Large intestine (tissue), 3 donors: ENCODE data around the gene CUX1. TPM values are rescaled to one million over a fixed set of nuclear protein-coding genes. Genes with fewer than 3 reads are reported as not detected.

Source experiments
- DNase-seq, 2 donors: peaks; one replicate each; pipeline versions ENCODE4 v3.0.0 to v3.0.0-alpha.2; 2013
- H3K27ac ChIP-seq: one replicate; pipeline ENCODE4 v1.5.1; 2013; ENCODE audit warnings: low read length
- H3K27me3 ChIP-seq: 2 replicates; pipeline ENCODE4 v1.6.1; 2013; ENCODE audit warnings: low read length; ENCODE audit not compliant: control insufficient read depth, insufficient read depth
- H3K36me3 ChIP-seq: 2 replicates; pipeline ENCODE4 v1.6.1; 2013; ENCODE audit warnings: low read length; ENCODE audit not compliant: control insufficient read depth, insufficient read depth
- H3K4me1 ChIP-seq: one replicate; pipeline ENCODE4 v1.6.1; 2013; ENCODE audit warnings: low read length; ENCODE audit not compliant: control insufficient read depth, insufficient read depth
- H3K4me3 ChIP-seq: one replicate; pipeline ENCODE4 v1.5.1; 2013; ENCODE audit warnings: low read length
- H3K9me3 ChIP-seq: one replicate; pipeline ENCODE4 v1.6.1; 2013; ENCODE audit warnings: mild to moderate bottlenecking, low read depth, low read length, moderate library complexity; ENCODE audit not compliant: control insufficient read depth
- WGBS: methylation state at CpG from one replicate; pipeline ENCODE4 v1.1.5; 2013; ENCODE audit warnings: low lambda C conversion rate; ENCODE audit not compliant: insufficient coverage; 5-methylcytosine and 5-hydroxymethylcytosine counted together
- polyA plus RNA-seq: library from polyadenylated mRNA; unstranded; fragments of 120-200 nt; gene quantifications from one replicate; pipeline ENCODE4 v1.2.1, GENCODE V29; 2013

Gene CUX1
- polyA plus RNA-seq, 1 donor = 72.9 TPM

GRCh38 chr7:102072636-102073209, 255.3 kb downstream of the CUX1 start:
- 93% methylated on average over 2 of the region's 8 CpGs for WGBS
- no peak for DNase-seq
- peaks cover 4% of the 10 kb centered on the region for H3K9me3 ChIP-seq
- H3K27me3 ChIP-seq = no peaks in the 10 kb centered on the region
- no peak overlapping the region for H3K4me3 ChIP-seq
- H3K27ac ChIP-seq = no peak overlapping the region
- peaks cover 50% of the 10 kb centered on the region for H3K36me3 ChIP-seq
- H3K4me1 ChIP-seq = no peaks in the 10 kb centered on the region

DNA sequence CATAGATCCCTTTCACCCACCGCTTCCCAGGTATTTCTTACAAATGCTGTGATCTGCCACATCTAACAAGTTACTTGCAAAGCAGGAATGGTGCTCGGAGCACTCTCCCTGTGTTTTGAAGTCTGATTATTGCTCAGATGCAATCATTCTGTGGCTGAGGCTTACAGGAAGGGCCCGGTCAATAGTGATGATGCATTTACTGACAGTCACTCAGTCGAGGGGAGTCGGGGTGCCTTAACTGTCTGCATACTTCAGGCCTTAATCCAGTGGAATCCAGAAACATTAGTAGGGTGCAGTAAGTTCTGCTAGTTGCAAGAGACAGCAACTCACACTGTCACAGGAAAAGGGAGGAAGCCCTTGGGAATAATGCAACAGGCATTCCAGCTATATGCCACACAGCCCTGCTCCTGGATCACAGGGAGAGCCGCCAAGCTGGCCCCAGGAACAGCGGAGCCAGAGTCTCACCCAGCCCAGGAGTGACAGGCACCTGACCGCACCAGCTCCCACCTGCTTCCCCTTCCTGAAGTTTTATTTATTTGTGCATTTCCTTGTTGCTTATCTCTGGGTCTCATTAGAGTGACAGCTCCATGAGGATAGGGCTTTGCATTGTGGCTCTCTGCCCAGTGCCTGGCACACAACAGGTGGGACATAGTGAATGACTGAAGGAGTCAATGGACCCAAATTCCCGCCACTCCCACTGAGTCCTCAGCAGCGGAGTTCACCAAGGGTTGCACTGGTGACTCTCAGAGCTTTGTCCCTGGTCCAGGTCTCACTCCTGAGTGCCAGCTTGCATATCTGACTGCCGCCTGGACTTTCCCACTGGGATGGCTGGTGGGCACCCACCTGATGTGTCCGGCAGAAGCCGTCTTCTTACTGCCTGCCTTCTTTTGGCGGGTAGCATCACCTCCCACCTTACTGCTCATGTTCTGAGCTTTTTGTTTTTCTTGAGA, 256.8 kb downstream of the CUX1 start:
- no peaks in the 10 kb centered on the region for H3K4me1 ChIP-seq
- no peaks in the 10 kb centered on the region for H3K27me3 ChIP-seq
- no peak overlapping the region for H3K4me3 ChIP-seq
- H3K27ac ChIP-seq = no peak overlapping the region
- peaks cover 4% of the 10 kb centered on the region for H3K9me3 ChIP-seq
- no CpG with 5 or more reads among the region's 14 CpGs for WGBS
- DNase-seq = no peak
- H3K36me3 ChIP-seq = peaks cover 47% of the 10 kb centered on the region

GRCh38 chr7:102075126-102075525, 257.7 kb downstream of the CUX1 start:
- DNase-seq = no peak
- Histone ChIP-seq H3K4me1 (no peaks in the 10 kb centered on the region), H3K36me3 (peaks cover 43% of the 10 kb centered on the region), H3K4me3 (no peak overlapping the region), H3K27ac (no peak overlapping the region), H3K27me3 (no peaks in the 10 kb centered on the region), H3K9me3 (peaks cover 4% of the 10 kb centered on the region)
- no CpG with 5 or more reads among the region's 9 CpGs for WGBS

GRCh38 chr7:102075553-102076135, 258.2 kb downstream of the CUX1 start:
- WGBS = no CpG with 5 or more reads among the region's 11 CpGs
- Histone ChIP-seq H3K9me3 (peaks cover 4% of the 10 kb centered on the region), H3K4me1 (no peaks in the 10 kb centered on the region), H3K27me3 (no peaks in the 10 kb centered on the region), H3K36me3 (peaks cover 41% of the 10 kb centered on the region), H3K27ac (no peak overlapping the region), H3K4me3 (no peak overlapping the region)
- no peak for DNase-seq

DNA sequence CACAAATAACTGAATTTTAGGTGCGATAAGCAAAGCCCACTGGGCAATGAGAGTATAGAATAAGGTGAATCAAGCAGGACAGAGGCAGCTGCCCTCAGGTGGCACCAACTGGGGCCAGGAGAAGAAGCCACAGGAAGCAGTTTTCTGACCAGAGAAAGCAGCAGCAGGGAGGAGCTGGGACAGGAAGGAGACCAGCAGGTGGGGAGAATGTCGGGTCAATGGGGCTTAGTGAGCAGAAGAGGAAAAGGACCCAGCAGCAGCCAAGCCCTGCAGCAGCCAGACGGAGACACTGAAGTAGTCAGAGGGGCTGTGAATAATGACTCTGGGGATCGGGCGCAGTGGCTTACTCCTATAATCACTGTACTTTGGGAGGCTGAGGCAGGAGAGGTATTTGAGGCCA, 259.7 kb downstream of the CUX1 start:
- H3K27me3 ChIP-seq = no peaks in the 10 kb centered on the region
- H3K9me3 ChIP-seq = no peaks in the 10 kb centered on the region
- no peaks in the 10 kb centered on the region for H3K4me1 ChIP-seq
- peaks cover 40% of the 10 kb centered on the region for H3K36me3 ChIP-seq
- no peak overlapping the region for H3K4me3 ChIP-seq
- no peak overlapping the region for H3K27ac ChIP-seq
- no peak for DNase-seq
- WGBS = 94% methylated on average over 3 of the region's 5 CpGs

- DNase-seq = no peak
- 100% methylated on average over 4 of the region's 24 CpGs for WGBS
- no peaks in the 10 kb centered on the region for H3K27me3 ChIP-seq
- peaks cover 31% of the 10 kb centered on the region for H3K36me3 ChIP-seq
- no peak overlapping the region for H3K4me3 ChIP-seq
- H3K9me3 ChIP-seq = peaks cover 2% of the 10 kb centered on the region
- no peaks in the 10 kb centered on the region for H3K4me1 ChIP-seq
- H3K27ac ChIP-seq = no peak overlapping the region
Measured at GRCh38 chr7:102079140-102080018, 262.0 kb downstream of the CUX1 start.

DNA sequence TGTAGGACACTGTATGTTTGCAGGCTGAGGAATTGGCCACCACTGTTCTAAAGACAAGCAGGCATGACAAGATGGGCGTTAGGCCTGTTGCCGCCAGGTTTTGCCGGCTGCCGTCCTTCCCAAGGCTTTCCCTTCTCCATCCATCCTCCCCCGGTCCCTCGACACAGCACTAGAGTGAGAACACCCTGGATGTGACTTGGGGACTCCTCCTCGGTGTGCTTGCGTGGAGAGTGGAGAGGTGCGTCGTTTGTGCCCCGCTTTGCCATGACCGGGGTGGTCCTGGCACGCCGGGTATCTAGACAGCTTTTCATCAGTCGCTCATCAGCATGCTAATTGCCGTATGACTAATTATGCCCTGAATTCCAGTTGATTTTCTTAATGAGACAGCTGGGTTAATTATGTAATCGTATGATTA, 262.6 kb downstream of the CUX1 start:
- peaks cover 2% of the 10 kb centered on the region for H3K9me3 ChIP-seq
- no peak for DNase-seq
- H3K27ac ChIP-seq = no peak overlapping the region
- WGBS = 100% methylated on average over 1 of the region's 17 CpGs
- H3K27me3 ChIP-seq = no peaks in the 10 kb centered on the region
- H3K4me3 ChIP-seq = no peak overlapping the region
- H3K4me1 ChIP-seq = no peaks in the 10 kb centered on the region
- H3K36me3 ChIP-seq = peaks cover 27% of the 10 kb centered on the region

DNA sequence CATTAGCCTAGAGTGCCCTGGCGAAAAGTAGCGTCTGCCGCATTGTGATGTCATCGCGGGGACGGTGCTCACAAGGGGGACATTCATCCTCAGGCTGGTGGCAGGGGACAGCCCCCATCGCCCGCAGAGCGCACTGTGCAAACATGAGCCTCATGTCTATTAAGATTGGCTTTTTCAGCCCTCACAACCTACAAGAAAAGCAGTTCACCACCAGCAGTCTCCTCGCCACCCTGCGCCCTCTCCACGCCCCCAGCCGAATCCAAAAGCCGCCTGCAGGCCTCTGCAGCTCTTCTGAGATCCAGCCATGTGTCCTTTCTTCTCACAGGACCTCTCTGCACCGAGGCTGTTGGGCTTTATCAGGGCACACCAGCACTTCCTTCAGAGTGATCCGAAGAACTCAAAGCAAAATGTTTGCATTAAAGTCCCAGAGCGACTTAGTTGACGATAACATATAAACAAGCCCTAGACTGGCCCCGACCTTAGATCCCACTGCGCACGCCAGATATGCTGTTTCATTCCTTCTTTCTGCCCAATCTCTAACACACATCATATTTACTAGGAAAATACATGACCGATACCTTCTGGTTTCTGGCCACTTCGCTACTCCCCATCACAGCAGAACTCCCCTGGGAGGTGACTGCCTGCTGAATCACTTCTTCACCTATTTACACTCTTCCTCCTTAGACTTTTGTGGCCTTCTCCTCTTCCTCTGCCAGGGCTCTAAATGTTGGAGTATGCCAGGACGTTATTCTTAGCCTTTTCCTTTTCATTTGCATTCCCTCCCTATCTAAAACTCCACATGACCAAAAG, 263.2 kb downstream of the CUX1 start:
- no peak overlapping the region for H3K27ac ChIP-seq
- no peak for DNase-seq

DNA sequence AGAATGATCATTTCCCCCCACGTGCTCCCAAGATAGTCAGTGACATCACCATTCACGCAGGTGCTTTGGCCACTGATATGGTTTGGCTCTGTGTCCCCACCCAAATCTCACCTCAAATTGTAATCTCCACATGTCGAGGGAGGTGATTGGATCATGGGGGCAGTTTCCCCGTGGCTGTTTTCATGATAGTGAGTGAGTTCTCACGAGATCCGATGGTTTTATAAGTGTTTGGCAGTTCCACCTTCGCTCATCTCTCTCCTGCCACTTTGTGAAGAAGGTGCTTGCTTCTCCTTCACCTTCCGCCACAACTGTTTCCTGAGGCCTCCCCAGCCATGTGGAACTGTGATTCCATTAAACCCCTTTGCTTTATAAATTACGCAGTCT, 263.8 kb downstream of the CUX1 start:
- Histone ChIP-seq H3K27me3 (no peaks in the 10 kb centered on the region), H3K4me3 (no peak overlapping the region), H3K27ac (no peak overlapping the region), H3K9me3 (peaks cover 2% of the 10 kb centered on the region), H3K4me1 (no peaks in the 10 kb centered on the region), H3K36me3 (peaks cover 22% of the 10 kb centered on the region)
- 90% methylated on average over 2 of the region's 9 CpGs for WGBS
- no peak for DNase-seq

More for the DNA sequence above, 263.2 kb downstream of the CUX1 start:
- no peaks in the 10 kb centered on the region for H3K4me1 ChIP-seq
- H3K36me3 ChIP-seq = peaks cover 22% of the 10 kb centered on the region
- peaks cover 2% of the 10 kb centered on the region for H3K9me3 ChIP-seq
- no peaks in the 10 kb centered on the region for H3K27me3 ChIP-seq
- WGBS = 67% methylated on average over 1 of the region's 24 CpGs
- no peak overlapping the region for H3K4me3 ChIP-seq
